ENCODE measurements around the gene PPP2R3B.

Gene PPP2R3B

DNA sequence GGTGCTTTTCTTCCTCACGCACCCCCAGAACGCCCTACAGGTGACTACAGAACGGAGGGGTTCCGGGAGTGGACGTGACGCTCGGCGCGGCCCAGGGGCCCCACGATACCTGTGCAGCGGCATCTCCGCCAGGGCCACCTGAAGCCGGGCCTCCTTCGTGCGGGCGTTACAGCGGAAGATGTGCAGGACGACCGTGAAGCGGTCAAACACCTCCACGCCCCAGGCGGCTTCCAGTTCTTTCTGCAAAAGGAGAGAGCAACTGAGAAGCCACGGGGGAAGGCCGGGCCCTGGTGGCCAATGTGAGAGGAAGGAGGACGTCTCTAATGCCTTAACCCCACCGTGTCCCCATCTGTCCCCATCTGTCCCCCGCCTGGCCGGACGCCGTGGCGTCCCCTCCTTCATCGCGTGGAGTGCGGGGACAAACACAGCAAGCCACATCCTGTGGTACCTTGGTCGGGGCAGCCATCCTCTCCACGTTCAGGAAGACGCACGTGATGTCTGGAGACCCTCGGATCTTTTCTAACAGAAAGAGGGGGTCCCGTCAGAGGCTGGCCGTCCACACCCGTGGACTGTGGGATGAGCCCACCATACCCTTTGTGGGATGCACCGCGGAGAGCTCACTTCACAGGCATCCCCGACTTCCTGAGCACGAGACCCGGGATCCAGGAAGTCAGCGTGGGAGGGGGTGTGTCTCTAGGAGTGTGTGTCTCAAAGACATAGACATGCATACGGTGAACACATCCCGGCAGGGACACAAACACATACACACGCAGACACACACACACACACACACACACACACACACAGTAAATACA lies 71.7 kb downstream of the PPP2R3B start:
- no peak for DNase-seq (ENCODE audit: low read depth)
- no peak overlapping the region for H3K4me3 ChIP-seq (ENCODE audit: low read depth, low read length)
- TF ChIP-seq POLR2A (IDR thresholded peaks at IDR 0.05; ENCODE audit: extremely low read depth, insufficient read length): no peak
- TF ChIP-seq MYC (IDR thresholded peaks at IDR 0.05; ENCODE audit: low read depth, low read length): no peak
- TF ChIP-seq, protein P1, sequence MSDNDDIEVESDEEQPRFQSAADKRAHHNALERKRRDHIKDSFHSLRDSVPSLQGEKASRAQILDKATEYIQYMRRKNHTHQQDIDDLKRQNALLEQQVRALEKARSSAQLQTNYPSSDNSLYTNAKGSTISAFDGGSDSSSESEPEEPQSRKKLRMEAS (IDR thresholded peaks at IDR 0.05; ENCODE audit: low read depth, low read length): no peak
- no peak for TF ChIP-seq CTCF (IDR thresholded peaks at IDR 0.05; ENCODE audit: low read depth, low read length)

DNA sequence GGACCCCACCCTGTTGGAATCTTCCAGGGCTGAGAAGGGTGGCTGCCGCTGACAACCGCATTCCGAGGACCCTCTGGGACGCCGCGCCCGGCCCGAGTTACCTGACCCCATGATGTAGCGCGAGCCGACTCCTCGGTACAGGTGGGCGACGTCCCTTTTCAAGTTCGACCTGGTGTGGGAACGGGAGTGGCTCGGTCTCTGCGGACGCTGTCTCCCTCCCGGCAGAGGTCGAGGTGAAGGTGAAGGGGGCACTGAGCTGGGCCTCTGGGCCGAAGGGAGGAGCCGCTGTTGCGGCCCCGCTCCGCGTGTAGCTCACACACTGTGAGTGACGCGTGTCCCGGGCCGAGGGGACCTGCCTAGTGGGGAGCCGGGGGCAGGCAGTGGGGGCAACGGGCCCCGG lies 72.7 kb downstream of the PPP2R3B start:
- TF ChIP-seq POLR2A (IDR thresholded peaks at IDR 0.05; ENCODE audit: extremely low read depth, insufficient read length) (no peak), CTCF (IDR thresholded peaks at IDR 0.05; ENCODE audit: low read depth, low read length) (no peak), MYC (IDR thresholded peaks at IDR 0.05; ENCODE audit: low read depth, low read length) (no peak)
- TF ChIP-seq, protein P1 (IDR thresholded peaks at IDR 0.05; ENCODE audit: low read depth, low read length): no peak
- no peak overlapping the region for H3K4me3 ChIP-seq (ENCODE audit: low read depth, low read length)
- DNase-seq (ENCODE audit: low read depth): no peak

DNA sequence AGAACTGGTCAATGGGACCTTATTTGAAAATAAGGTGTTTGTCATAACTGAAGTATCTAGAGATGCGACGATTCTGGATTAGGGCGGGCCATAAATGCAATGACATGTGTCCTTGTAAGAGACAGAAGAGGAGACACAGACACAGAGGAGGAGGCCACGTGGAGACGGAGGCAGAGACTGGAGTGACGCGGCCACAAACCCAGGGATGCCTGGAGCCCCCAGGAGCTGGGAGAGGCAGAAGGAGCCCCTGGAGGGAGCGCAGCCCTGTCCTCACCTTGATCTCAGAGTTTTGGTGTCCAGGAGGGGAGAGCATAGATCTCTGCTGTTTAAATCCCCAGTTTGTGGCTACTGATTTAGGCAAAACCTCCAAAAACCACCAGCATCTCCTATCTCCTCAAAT lies 73.2 kb downstream of the PPP2R3B start:
- H3K4me3 ChIP-seq (ENCODE audit: low read depth, low read length): no peak overlapping the region
- TF ChIP-seq CTCF (IDR thresholded peaks at IDR 0.05; ENCODE audit: low read depth, low read length): no peak
- TF ChIP-seq POLR2A (IDR thresholded peaks at IDR 0.05; ENCODE audit: extremely low read depth, insufficient read length): no peak
- no peak for TF ChIP-seq MYC (IDR thresholded peaks at IDR 0.05; ENCODE audit: low read depth, low read length)
- TF ChIP-seq, protein P1 (IDR thresholded peaks at IDR 0.05; ENCODE audit: low read depth, low read length): no peak
- DNase-seq (ENCODE audit: low read depth): no peak

- no peak for TF ChIP-seq CTCF (IDR thresholded peaks at IDR 0.05; ENCODE audit: low read depth, low read length)
- DNase-seq (ENCODE audit: low read depth): no peak
- H3K4me3 ChIP-seq (ENCODE audit: low read depth, low read length): no peak overlapping the region
Observed at GRCh38 chrX:312621-313331, 73.9 kb downstream of the PPP2R3B start.

DNA sequence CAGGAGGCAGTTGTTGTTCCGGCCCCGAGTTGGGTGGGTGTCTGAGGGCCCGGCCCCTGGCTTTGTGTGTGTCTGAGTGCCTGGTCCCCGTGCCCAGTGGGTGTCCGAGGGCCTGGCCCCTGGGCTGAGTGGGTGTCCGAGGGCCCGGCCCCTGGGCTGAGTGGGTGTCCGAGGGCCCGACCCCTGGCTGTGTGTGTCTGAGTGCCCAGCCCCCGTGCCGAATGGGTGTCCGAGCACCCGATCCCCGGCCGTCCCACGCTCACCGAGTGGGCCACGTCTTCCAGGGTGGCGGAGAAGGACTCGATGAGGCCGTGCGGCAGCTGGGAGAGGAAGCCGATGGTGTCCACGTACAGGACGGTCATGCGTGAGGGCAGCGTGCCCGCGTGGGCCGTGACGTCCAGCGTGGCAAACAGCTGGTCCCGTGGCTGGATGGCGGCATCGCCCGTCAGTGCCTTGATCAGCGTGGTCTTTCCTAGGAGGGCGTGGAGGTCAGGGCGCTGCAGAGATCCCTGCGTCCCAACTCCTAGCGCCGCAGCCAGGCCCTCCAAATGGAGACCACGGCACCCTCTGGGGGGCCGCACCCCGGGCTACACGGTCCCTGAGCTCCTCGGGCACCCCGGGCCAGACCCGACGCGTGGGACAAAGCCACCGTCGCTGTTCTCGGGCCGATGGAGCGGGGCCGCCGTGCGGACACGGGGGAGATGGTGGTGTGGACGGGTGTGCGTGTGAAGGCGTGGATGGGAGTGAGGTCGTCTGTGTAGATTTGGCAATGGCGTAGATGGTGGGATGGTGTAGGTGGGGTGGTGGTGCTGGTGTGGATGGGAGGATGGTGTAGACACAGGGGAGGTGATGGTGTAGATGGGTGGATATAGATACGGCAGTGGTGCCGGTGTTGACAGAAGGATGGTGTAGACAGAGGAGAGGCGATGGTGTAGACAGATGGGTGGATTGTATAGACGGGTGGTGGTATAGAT lies 75.3 kb downstream of the PPP2R3B start:
- no peak overlapping the region for H3K4me3 ChIP-seq (ENCODE audit: low read depth, low read length)
- DNase-seq (ENCODE audit: low read depth): no peak
- TF ChIP-seq POLR2A (IDR thresholded peaks at IDR 0.05; ENCODE audit: extremely low read depth, insufficient read length): no peak
- no peak for TF ChIP-seq MYC (IDR thresholded peaks at IDR 0.05; ENCODE audit: low read depth, low read length)
- no peak for TF ChIP-seq CTCF (IDR thresholded peaks at IDR 0.05; ENCODE audit: low read depth, low read length)
- TF ChIP-seq, protein P1 (IDR thresholded peaks at IDR 0.05; ENCODE audit: low read depth, low read length): no peak

All from NB4 (cell line).